Measurements from ENCODE around the gene PHAF1.

The PHAF1 gene

GRCh38 chr16:67115639-67116038 is 5.9 kb downstream of the PHAF1 start:
- TF ChIP-seq ZBTB7A (IDR thresholded peaks at IDR 0.05; ENCODE audit: low read depth): no peak
- TF ChIP-seq CEBPB (IDR thresholded peaks at IDR 0.05): no peak
- TF ChIP-seq CREB1 (IDR thresholded peaks at IDR 0.05; ENCODE audit: low read depth): no peak
- TF ChIP-seq NFIC (IDR thresholded peaks at IDR 0.05): no peak
- no peak for TF ChIP-seq TEAD4 (IDR thresholded peaks at IDR 0.05)
- no peak for TF ChIP-seq TAF1 (IDR thresholded peaks at IDR 0.05; ENCODE audit: low read depth)
- no peak for TF ChIP-seq EP300 (IDR thresholded peaks at IDR 0.05; ENCODE audit: borderline replicate concordance)
- TF ChIP-seq USF1 (IDR thresholded peaks at IDR 0.05): no peak
- TF ChIP-seq TCF12 (IDR thresholded peaks at IDR 0.05; ENCODE audit: low read depth): no peak
- no peak for TF ChIP-seq YY1 (IDR thresholded peaks at IDR 0.05; ENCODE audit: low read depth)
- TF ChIP-seq, protein P1, sequence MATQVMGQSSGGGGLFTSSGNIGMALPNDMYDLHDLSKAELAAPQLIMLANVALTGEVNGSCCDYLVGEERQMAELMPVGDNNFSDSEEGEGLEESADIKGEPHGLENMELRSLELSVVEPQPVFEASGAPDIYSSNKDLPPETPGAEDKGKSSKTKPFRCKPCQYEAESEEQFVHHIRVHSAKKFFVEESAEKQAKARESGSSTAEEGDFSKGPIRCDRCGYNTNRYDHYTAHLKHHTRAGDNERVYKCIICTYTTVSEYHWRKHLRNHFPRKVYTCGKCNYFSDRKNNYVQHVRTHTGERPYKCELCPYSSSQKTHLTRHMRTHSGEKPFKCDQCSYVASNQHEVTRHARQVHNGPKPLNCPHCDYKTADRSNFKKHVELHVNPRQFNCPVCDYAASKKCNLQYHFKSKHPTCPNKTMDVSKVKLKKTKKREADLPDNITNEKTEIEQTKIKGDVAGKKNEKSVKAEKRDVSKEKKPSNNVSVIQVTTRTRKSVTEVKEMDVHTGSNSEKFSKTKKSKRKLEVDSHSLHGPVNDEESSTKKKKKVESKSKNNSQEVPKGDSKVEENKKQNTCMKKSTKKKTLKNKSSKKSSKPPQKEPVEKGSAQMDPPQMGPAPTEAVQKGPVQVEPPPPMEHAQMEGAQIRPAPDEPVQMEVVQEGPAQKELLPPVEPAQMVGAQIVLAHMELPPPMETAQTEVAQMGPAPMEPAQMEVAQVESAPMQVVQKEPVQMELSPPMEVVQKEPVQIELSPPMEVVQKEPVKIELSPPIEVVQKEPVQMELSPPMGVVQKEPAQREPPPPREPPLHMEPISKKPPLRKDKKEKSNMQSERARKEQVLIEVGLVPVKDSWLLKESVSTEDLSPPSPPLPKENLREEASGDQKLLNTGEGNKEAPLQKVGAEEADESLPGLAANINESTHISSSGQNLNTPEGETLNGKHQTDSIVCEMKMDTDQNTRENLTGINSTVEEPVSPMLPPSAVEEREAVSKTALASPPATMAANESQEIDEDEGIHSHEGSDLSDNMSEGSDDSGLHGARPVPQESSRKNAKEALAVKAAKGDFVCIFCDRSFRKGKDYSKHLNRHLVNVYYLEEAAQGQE (IDR thresholded peaks at IDR 0.05; ENCODE audit: low read depth): no peak
- no peak for TF ChIP-seq FOXM1 (IDR thresholded peaks at IDR 0.05; ENCODE audit: borderline replicate concordance, low read depth)
- no peak for TF ChIP-seq EGR1 (IDR thresholded peaks at IDR 0.05)
- no peak for TF ChIP-seq RAD21 (IDR thresholded peaks at IDR 0.05; ENCODE audit: low read depth)
- TF ChIP-seq, protein P2, sequence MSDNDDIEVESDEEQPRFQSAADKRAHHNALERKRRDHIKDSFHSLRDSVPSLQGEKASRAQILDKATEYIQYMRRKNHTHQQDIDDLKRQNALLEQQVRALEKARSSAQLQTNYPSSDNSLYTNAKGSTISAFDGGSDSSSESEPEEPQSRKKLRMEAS (IDR thresholded peaks at IDR 0.05): no peak

GRCh38 chr16:67116388-67117311 is 6.9 kb downstream of the PHAF1 start:
- no peak for TF ChIP-seq EGR1 (IDR thresholded peaks at IDR 0.05)
- no peak for TF ChIP-seq RAD21 (IDR thresholded peaks at IDR 0.05; ENCODE audit: low read depth)
- TF ChIP-seq, protein P1 (IDR thresholded peaks at IDR 0.05; ENCODE audit: low read depth): no peak
- TF ChIP-seq USF1 (IDR thresholded peaks at IDR 0.05): no peak
- TF ChIP-seq ZBTB7A (IDR thresholded peaks at IDR 0.05; ENCODE audit: low read depth): no peak
- no peak for TF ChIP-seq CREB1 (IDR thresholded peaks at IDR 0.05; ENCODE audit: low read depth)
- no peak for TF ChIP-seq CEBPB (IDR thresholded peaks at IDR 0.05)
- no peak for TF ChIP-seq FOXM1 (IDR thresholded peaks at IDR 0.05; ENCODE audit: borderline replicate concordance, low read depth)
- no peak for TF ChIP-seq EP300 (IDR thresholded peaks at IDR 0.05; ENCODE audit: borderline replicate concordance)
- no peak for TF ChIP-seq YY1 (IDR thresholded peaks at IDR 0.05; ENCODE audit: low read depth)

DNA sequence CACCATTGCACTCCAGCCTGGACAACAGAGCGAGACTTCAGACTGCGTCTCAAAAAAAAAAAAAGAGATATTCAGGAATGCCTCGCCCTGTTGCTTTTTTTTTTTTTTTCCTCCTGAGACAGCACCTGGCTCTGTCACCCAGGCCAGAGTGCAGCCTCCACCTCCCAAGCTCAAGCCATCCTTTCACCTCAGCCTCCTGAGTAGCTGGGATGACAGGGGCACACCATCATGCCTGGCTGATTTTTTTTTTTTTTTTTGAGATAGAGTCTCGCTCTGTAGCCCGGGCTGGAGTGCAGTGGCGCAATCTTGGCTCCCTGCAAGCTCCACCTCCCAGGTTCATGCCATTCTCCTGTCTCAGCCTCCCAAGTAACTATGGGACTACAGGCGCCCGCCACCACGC is 8.0 kb downstream of the PHAF1 start:
- TF ChIP-seq CREB1 (IDR thresholded peaks at IDR 0.05; ENCODE audit: low read depth) (no peak), FOXM1 (IDR thresholded peaks at IDR 0.05; ENCODE audit: borderline replicate concordance, low read depth) (no peak), ZBTB7A (IDR thresholded peaks at IDR 0.05; ENCODE audit: low read depth) (no peak), TAF1 (IDR thresholded peaks at IDR 0.05; ENCODE audit: low read depth) (no peak), CEBPB (IDR thresholded peaks at IDR 0.05) (no peak), TCF12 (IDR thresholded peaks at IDR 0.05; ENCODE audit: low read depth) (no peak), EGR1 (IDR thresholded peaks at IDR 0.05) (no peak), NFIC (IDR thresholded peaks at IDR 0.05) (no peak), EP300 (IDR thresholded peaks at IDR 0.05; ENCODE audit: borderline replicate concordance) (no peak), RAD21 (IDR thresholded peaks at IDR 0.05; ENCODE audit: low read depth) (no peak), TEAD4 (IDR thresholded peaks at IDR 0.05) (no peak), YY1 (IDR thresholded peaks at IDR 0.05; ENCODE audit: low read depth) (no peak), USF1 (IDR thresholded peaks at IDR 0.05) (no peak)
- TF ChIP-seq, protein P2 (IDR thresholded peaks at IDR 0.05): no peak
- TF ChIP-seq, protein P1 (IDR thresholded peaks at IDR 0.05; ENCODE audit: low read depth): no peak

All from Ishikawa (cell line).